Liver (tissue), 9 donors: ENCODE data around the gene PCED1B. TPM values are rescaled to one million over a fixed set of nuclear protein-coding genes. Genes with fewer than 3 reads are reported as not detected.

ENCODE experiments used
- DNase-seq: peaks from one replicate; pipeline ENCODE4 v3.0.0-alpha.2; 2017; ENCODE audit warnings: low spot score
- H3K27ac ChIP-seq, 2 donors: one replicate each; pipeline ENCODE4 v1.7.0; 2013; ENCODE audit warnings: inconsistent platforms in 2 of 2, low read length in 2 of 2, control low read depth in 1 of 2, low read depth in 1 of 2, mild to moderate bottlenecking in 1 of 2
- H3K27me3 ChIP-seq, 4 donors: one replicate each; pipeline versions ENCODE4 v1.6.1 to v1.7.0; 2013; ENCODE audit warnings: low read length in 3 of 4, inconsistent platforms in 1 of 4, mild to moderate bottlenecking in 1 of 4, moderate library complexity in 1 of 4; ENCODE audit not compliant: control insufficient read depth in 4 of 4, insufficient read depth in 4 of 4
- H3K36me3 ChIP-seq, 4 donors: one replicate each; pipeline versions ENCODE4 v1.6.1 to v1.7.0; 2013; ENCODE audit warnings: low read length in 3 of 4, mild to moderate bottlenecking in 3 of 4, low read depth in 1 of 4, moderate library complexity in 1 of 4; ENCODE audit not compliant: control insufficient read depth in 4 of 4, insufficient read depth in 3 of 4
- H3K4me1 ChIP-seq, 4 donors: one replicate each; pipeline versions ENCODE4 v1.6.1 to v1.7.0; 2013; ENCODE audit warnings: low read length in 3 of 4, mild to moderate bottlenecking in 3 of 4, moderate library complexity in 1 of 4; ENCODE audit not compliant: control insufficient read depth in 4 of 4, insufficient read depth in 4 of 4
- H3K4me3 ChIP-seq, 3 donors: one replicate each; pipeline versions ENCODE4 v1.6.1 to v1.7.0; 2013; ENCODE audit warnings: low read length in 3 of 3, control low read depth in 1 of 3, low read depth in 1 of 3, mild to moderate bottlenecking in 1 of 3
- H3K9ac ChIP-seq, 2 donors: one replicate each; pipeline ENCODE4 v1.7.0; 2013; ENCODE audit warnings: low read length in 2 of 2, mild to moderate bottlenecking in 2 of 2, moderate library complexity in 2 of 2, control low read depth in 1 of 2, low read depth in 1 of 2
- H3K9me3 ChIP-seq, 4 donors: one replicate each; pipeline versions ENCODE4 v1.6.1 to v1.7.0; 2013; ENCODE audit warnings: low read length in 3 of 4; ENCODE audit not compliant: control insufficient read depth in 4 of 4
- EGR1 ChIP-seq, 2 donors: IDR thresholded peaks; 2 replicates each; pipeline ENCODE4 v1.6.1; 2016 to 2018; ENCODE audit warnings: antibody characterized with exemption in 2 of 2, low read depth in 2 of 2
- FOXA2 ChIP-seq: IDR thresholded peaks from 2 replicates; pipeline ENCODE4 v1.6.1; 2016; ENCODE audit warnings: antibody characterized with exemption
- GABPA ChIP-seq, 2 donors: IDR thresholded peaks in 1 of 2; conservative IDR thresholded peaks in 1 of 2; 2 replicates each; pipeline ENCODE4 v1.6.1; 2016; ENCODE audit warnings: antibody characterized with exemption in 2 of 2, mild to moderate bottlenecking in 1 of 2, moderate library complexity in 1 of 2
- HNF4A ChIP-seq, 2 donors: conservative IDR thresholded peaks; 2 replicates each; pipeline ENCODE4 v1.6.1; 2016; ENCODE audit warnings: antibody characterized with exemption in 2 of 2, mild to moderate bottlenecking in 2 of 2
- HNF4G ChIP-seq: IDR thresholded peaks from 2 replicates; pipeline ENCODE4 v1.6.1; 2016; ENCODE audit warnings: antibody characterized with exemption
- JUND ChIP-seq, 2 donors: IDR thresholded peaks; 2 replicates each; pipeline ENCODE4 v1.6.1; 2016; ENCODE audit warnings: antibody characterized with exemption in 2 of 2
- NR2F2 ChIP-seq: IDR thresholded peaks from 2 replicates; pipeline ENCODE4 v1.6.1; 2016; ENCODE audit warnings: antibody characterized with exemption
- RAD21 ChIP-seq, 2 donors: IDR thresholded peaks; 2 replicates each; pipeline ENCODE4 v1.6.1; 2016; ENCODE audit warnings: antibody characterized with exemption in 2 of 2, mild to moderate bottlenecking in 2 of 2
- RXRA ChIP-seq, 2 donors: IDR thresholded peaks; 2 replicates each; pipeline ENCODE4 v1.6.1; 2017 to 2018; ENCODE audit warnings: antibody characterized with exemption in 2 of 2, mild to moderate bottlenecking in 1 of 2
- SP1 ChIP-seq: IDR thresholded peaks from 2 replicates; pipeline ENCODE4 v1.6.1; 2018; ENCODE audit warnings: antibody characterized with exemption, mild to moderate bottlenecking
- TAF1 ChIP-seq: conservative IDR thresholded peaks from 2 replicates; pipeline ENCODE4 v1.6.1; 2016; ENCODE audit warnings: antibody characterized with exemption, mild to moderate bottlenecking
- YY1 ChIP-seq: IDR thresholded peaks from 2 replicates; pipeline ENCODE4 v1.6.1; 2016; ENCODE audit warnings: antibody characterized with exemption, mild to moderate bottlenecking
- WGBS: extraction: QIAGEN DNeasy Blood & Tissue Kit; methylation state at CpG from one replicate; pipeline ENCODE4 v1.1.7; 2013; 5-methylcytosine and 5-hydroxymethylcytosine counted together
- polyA plus RNA-seq, 2 donors: library from polyadenylated mRNA; stranded (reverse) in 1 of 2; unstranded in 1 of 2; fragments of 200-250 nt in 1 of 2; fragments of >200 nt in 1 of 2; fragmentation: Nextera tagmentation in 1 of 2; extraction: Ambion mirVana in 1 of 2; gene quantifications; one replicate each; pipeline versions ENCODE4 v1.2.1 to v1.2.3, GENCODE V29; 2013 to 2015
- total RNA-seq, 2 donors: library from RNA; depleted of rRNA; stranded (reverse); fragments of >200 nt; gene quantifications; one replicate each; pipeline ENCODE4 v1.2.3, GENCODE V29; 2014
- TF ChIP-seq, protein P1 (sequence below): IDR thresholded peaks from 2 replicates; pipeline ENCODE4 v1.6.1; 2016; ENCODE audit warnings: antibody characterized with exemption, mild to moderate bottlenecking
- TF ChIP-seq, protein P2 (sequence below): fragments of 150-350 bp; IDR thresholded peaks from 2 replicates; pipeline ENCODE4 v1.5.1; 2017; ENCODE audit warnings: improper control_type of control experiment, low read depth, low read length; ENCODE audit not compliant: missing input control
- TF ChIP-seq, protein P3 (sequence below): IDR thresholded peaks from 2 replicates; pipeline ENCODE4 v1.6.1; 2016; ENCODE audit warnings: antibody characterized with exemption
- TF ChIP-seq, protein P4 (sequence below): IDR thresholded peaks from 2 replicates; pipeline ENCODE4 v1.6.1; 2016; ENCODE audit warnings: antibody characterized with exemption
- donor health status: healthy.
- donor health status: healthy.
- donor health status: healthy.
- donor health status: healthy.
- donor health status: healthy.

Gene PCED1B
- total and polyA plus RNA-seq, 4 donors, result 0.51 to 1.8 (median 1.1) TPM

DNA sequence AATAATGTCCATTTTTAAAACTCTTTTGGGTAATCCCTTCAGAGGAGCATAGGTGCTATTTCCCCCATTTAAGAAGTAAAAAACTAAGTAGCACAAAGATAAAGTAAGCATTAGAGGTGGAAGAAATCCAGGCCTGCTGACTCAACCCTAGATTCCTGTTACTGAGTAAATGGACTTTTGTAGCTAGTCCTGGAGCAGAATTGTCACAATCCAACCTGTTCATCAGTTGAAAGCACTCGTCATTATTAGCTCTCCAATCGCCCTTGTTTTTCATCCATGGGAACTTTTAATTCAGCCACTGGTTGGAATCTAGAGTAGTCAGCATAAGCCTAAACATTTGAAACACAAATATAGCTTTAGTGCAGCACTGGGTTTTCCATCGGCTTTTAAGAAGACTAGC is 139.8 kb downstream of the PCED1B start (continued):
- TF ChIP-seq, protein P1, sequence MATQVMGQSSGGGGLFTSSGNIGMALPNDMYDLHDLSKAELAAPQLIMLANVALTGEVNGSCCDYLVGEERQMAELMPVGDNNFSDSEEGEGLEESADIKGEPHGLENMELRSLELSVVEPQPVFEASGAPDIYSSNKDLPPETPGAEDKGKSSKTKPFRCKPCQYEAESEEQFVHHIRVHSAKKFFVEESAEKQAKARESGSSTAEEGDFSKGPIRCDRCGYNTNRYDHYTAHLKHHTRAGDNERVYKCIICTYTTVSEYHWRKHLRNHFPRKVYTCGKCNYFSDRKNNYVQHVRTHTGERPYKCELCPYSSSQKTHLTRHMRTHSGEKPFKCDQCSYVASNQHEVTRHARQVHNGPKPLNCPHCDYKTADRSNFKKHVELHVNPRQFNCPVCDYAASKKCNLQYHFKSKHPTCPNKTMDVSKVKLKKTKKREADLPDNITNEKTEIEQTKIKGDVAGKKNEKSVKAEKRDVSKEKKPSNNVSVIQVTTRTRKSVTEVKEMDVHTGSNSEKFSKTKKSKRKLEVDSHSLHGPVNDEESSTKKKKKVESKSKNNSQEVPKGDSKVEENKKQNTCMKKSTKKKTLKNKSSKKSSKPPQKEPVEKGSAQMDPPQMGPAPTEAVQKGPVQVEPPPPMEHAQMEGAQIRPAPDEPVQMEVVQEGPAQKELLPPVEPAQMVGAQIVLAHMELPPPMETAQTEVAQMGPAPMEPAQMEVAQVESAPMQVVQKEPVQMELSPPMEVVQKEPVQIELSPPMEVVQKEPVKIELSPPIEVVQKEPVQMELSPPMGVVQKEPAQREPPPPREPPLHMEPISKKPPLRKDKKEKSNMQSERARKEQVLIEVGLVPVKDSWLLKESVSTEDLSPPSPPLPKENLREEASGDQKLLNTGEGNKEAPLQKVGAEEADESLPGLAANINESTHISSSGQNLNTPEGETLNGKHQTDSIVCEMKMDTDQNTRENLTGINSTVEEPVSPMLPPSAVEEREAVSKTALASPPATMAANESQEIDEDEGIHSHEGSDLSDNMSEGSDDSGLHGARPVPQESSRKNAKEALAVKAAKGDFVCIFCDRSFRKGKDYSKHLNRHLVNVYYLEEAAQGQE, result no peak
- TF ChIP-seq HNF4A (conservative IDR thresholded peaks at IDR 0.05), result peak; percentile 62 to 65
- TF ChIP-seq, protein P2, sequence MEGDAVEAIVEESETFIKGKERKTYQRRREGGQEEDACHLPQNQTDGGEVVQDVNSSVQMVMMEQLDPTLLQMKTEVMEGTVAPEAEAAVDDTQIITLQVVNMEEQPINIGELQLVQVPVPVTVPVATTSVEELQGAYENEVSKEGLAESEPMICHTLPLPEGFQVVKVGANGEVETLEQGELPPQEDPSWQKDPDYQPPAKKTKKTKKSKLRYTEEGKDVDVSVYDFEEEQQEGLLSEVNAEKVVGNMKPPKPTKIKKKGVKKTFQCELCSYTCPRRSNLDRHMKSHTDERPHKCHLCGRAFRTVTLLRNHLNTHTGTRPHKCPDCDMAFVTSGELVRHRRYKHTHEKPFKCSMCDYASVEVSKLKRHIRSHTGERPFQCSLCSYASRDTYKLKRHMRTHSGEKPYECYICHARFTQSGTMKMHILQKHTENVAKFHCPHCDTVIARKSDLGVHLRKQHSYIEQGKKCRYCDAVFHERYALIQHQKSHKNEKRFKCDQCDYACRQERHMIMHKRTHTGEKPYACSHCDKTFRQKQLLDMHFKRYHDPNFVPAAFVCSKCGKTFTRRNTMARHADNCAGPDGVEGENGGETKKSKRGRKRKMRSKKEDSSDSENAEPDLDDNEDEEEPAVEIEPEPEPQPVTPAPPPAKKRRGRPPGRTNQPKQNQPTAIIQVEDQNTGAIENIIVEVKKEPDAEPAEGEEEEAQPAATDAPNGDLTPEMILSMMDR, result no peak
- TF ChIP-seq GABPA (IDR thresholded peaks at IDR 0.05 in 1 of 2, conservative IDR thresholded peaks at IDR 0.05 in 1 of 2), result no peak
- TF ChIP-seq FOXA2, result no peak

DNA sequence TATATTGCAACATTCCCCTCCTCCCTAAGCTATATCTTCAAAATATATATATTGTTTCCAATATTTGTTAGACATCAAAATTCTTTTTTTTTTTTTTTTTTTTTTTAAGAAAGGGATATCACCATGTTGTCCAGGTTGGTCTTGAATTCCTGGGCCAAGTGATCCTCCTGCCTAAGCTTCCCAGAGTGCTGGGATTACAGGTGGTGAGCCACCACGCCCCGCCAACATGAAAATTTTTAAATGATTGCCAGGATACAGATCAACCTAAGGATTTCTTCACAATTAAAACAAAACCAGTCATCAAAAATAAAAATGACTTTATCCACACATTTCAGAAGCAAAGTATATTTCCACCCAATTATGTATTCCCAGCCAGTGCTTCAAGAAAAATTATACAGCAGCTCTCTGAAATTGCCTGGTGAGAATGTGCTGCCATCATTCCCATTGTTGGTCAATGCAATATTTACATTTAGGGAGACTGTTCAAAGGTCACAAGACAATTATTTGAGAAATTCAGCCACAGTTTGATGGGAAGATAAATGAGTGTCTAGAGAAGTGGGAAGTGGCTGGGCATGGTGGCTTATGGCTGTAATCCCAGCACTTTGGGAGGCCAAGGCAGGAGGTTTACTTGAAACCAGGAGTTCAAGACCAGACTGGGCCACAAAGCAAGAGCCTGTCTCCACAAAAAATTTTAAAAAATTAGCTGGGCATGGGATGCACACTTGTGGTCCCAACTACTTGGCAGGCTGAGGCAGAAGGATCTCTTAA is 142.0 kb downstream of the PCED1B start:
- H3K4me3 ChIP-seq, result no peak overlapping the region
- H3K4me1 ChIP-seq, result peaks cover 11 to 35% (median 24%) of the 10 kb centered on the region in 4 donors
- H3K9me3 ChIP-seq, result no peaks in the 10 kb centered on the region
- TF ChIP-seq, protein P2, result no peak
- TF ChIP-seq, protein P1, result no peak
- TF ChIP-seq RXRA (IDR thresholded peaks at IDR 0.05) (peak; percentile 46 to 49), JUND (IDR thresholded peaks at IDR 0.05) (peak in 1 of 2 donors; percentile 24), EGR1 (IDR thresholded peaks at IDR 0.05; ENCODE audit: low read depth in 2 of 2) (no peak), SP1 (peak; percentile 32), FOXA2 (peak; percentile 73), GABPA (IDR thresholded peaks at IDR 0.05 in 1 of 2, conservative IDR thresholded peaks at IDR 0.05 in 1 of 2) (no peak), HNF4A (conservative IDR thresholded peaks at IDR 0.05) (peak; percentile 76 to 77), YY1 (peak; percentile 48), NR2F2 (no peak), TAF1 (no peak), RAD21 (IDR thresholded peaks at IDR 0.05) (peak; percentile 13 to 14), HNF4G (peak; percentile 54)
- TF ChIP-seq, protein P3, sequence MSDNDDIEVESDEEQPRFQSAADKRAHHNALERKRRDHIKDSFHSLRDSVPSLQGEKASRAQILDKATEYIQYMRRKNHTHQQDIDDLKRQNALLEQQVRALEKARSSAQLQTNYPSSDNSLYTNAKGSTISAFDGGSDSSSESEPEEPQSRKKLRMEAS, result no peak
- TF ChIP-seq, protein P4, sequence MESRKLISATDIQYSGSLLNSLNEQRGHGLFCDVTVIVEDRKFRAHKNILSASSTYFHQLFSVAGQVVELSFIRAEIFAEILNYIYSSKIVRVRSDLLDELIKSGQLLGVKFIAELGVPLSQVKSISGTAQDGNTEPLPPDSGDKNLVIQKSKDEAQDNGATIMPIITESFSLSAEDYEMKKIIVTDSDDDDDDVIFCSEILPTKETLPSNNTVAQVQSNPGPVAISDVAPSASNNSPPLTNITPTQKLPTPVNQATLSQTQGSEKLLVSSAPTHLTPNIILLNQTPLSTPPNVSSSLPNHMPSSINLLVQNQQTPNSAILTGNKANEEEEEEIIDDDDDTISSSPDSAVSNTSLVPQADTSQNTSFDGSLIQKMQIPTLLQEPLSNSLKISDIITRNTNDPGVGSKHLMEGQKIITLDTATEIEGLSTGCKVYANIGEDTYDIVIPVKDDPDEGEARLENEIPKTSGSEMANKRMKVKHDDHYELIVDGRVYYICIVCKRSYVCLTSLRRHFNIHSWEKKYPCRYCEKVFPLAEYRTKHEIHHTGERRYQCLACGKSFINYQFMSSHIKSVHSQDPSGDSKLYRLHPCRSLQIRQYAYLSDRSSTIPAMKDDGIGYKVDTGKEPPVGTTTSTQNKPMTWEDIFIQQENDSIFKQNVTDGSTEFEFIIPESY, result no peak
- no peak overlapping the region for H3K9ac ChIP-seq
- no peaks in the 10 kb centered on the region for H3K27me3 ChIP-seq
- no peaks in the 10 kb centered on the region for H3K36me3 ChIP-seq
- no peak overlapping the region for H3K27ac ChIP-seq
- 97% methylated on average over 2 of the region's 2 CpGs for whole genome bisulfite sequencing
- no peak for DNase-seq
